Tibial nerve (tissue), 3 donors: ENCODE measurements around the gene SLC6A6.

Source experiments
- POLR2A ChIP-seq, 2 donors: fragments of 450-650 bp; IDR thresholded peaks; one replicate each; pipeline ENCODE4 v1.6.1; 2017; ENCODE audit warnings: antibody characterized with exemption in 2 of 2, mild to moderate bottlenecking in 2 of 2, moderate library complexity in 2 of 2
- TF ChIP-seq, protein P1 (sequence below), 5 experiments: fragments of 200-600 bp in 3 of 5; fragments of 450-650 bp in 2 of 5; sonication (generic) in 3 of 5; IDR thresholded peaks; one replicate each; pipeline ENCODE4 v1.5.1; 2016 to 2019; ENCODE audit warnings: antibody characterized with exemption in 5 of 5, mild to moderate bottlenecking in 3 of 5, moderate library complexity in 2 of 5

DNA sequence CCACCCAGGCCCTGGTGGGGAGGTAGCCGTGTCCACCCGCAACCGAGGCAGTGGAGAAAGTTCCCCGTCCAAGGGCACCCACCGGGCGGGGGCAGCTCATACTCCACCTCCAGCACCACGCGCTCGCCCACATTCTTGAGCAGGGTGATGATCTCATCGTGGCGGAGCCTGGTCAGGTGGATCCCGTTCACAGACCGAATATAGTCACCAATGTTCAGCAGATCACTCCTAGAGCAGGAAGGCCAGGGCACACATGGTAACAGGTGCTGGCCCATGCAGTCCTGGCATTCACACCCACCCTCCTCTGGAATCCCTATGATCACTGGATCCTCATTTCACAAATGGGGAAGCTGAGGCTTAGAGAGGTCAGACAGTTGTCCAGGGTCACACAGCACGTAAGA, 121.9 kb downstream of the SLC6A6 start:
- TF ChIP-seq, protein P1, sequence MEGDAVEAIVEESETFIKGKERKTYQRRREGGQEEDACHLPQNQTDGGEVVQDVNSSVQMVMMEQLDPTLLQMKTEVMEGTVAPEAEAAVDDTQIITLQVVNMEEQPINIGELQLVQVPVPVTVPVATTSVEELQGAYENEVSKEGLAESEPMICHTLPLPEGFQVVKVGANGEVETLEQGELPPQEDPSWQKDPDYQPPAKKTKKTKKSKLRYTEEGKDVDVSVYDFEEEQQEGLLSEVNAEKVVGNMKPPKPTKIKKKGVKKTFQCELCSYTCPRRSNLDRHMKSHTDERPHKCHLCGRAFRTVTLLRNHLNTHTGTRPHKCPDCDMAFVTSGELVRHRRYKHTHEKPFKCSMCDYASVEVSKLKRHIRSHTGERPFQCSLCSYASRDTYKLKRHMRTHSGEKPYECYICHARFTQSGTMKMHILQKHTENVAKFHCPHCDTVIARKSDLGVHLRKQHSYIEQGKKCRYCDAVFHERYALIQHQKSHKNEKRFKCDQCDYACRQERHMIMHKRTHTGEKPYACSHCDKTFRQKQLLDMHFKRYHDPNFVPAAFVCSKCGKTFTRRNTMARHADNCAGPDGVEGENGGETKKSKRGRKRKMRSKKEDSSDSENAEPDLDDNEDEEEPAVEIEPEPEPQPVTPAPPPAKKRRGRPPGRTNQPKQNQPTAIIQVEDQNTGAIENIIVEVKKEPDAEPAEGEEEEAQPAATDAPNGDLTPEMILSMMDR (IDR thresholded peaks at IDR 0.05), result no peak
- no peak for TF ChIP-seq POLR2A (IDR thresholded peaks at IDR 0.05)
